Measurements from ENCODE around the gene DLX5.

Gene DLX5

DNA sequence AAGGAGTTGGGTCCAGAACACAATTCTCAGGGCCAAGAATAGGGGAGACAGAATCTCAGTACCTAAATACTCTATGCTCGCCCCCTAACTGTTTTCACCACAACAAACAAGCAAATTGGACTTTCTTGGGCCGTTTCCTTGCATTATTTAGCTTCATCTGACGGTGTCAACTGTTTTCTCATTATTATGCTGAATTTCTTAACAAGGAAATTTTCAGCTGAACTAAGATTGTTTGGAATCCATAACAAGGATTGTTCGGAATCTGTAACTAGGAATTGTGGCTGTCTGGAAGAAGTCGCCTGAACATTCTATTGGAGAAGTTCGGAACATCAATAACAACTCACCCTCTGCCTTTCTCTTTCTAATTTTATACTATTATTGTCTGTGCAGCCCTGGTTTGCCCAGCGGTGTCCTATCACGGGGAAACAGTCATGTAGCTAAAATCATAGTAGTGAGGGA lies 34.7 kb downstream of the DLX5 start:
- DNase-seq, result no peak

DNA sequence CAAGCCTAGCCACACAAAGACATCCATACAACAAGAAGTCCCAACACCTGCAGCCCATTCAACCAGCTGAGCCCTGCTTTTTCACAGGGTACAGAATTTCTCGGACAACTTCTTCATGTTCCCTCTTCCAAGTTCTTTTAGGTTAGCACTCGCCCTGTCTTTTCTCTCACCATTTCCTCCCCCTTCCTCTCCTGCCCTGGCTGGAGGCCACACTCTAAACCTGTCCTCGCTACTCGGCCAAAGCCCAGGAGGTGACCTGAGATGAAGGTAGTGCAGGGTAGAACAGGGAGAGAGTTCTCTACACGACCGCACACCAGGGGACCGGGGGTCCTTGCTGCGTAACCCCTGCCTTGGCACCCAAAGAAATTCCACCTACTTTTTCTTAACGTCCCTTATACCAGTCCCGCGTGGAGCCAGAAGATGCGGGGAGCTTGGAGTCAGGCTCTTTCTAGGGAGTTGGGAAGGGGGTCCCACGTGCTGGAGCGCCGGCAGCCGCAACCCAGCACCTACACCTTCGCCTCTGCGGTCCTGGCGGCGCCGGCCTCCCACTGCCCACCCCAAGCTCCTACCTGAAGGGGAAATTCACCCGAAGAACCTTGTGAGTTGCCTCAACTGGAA lies 35.3 kb downstream of the DLX5 start:
- no peak for DNase-seq

DNA sequence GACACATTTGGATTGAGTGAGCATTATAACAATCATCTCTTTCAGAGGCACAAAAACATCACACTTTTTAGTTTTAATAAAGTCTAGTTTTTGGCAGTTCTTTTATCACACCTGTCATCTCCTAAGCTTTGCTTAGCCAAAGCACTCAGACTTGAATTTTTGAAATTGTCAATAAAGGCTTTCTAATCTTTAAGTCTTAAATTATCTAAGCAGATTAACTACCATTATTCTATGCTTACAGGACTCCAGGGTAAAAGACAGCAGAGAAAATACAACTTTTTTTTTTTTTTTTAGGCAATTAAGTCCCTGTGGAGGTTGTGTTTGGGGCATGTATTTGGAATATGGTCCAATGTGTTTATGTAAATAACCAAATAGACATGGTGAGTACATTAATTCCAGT lies 36.9 kb downstream of the DLX5 start:
- DNase-seq, result no peak

DNA sequence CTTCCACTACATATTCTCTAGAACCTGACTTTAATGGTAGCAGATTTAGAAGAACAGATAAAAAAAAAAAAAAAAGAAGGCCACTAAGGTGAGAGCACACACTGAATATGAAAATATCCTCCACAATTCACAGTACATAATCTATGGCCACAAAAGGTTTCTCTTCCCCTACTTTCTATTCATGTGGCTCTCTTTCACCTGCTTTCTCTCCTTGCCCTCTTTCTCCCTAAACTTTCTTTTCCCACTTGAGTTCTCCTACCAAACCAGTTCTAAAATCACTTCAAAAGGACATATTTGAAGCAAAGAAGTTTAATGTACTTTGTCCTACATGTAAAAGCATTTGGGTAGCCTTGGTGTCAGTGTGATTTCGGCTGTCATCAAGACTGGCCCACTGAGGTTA lies 37.7 kb downstream of the DLX5 start:
- DNase-seq, result no peak

DNA sequence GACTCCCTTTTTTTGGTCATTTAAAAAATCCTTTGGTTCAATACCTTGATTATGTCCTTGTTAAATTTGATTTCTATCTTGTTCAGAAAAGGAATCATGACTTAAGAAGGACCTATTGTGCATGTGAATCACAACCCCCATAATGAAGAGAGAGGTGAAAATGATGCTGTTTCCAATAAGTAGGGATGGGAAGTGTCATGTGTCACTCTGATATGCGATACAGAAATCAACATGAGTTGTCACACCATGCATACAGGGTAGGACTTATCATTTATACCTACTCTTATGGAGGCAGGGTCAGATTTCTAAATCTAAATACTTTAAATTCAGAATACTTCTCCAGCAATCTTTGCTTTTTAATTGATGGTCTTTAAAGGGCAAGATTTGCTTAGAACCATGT lies 38.6 kb downstream of the DLX5 start:
- no peak for DNase-seq

DNA sequence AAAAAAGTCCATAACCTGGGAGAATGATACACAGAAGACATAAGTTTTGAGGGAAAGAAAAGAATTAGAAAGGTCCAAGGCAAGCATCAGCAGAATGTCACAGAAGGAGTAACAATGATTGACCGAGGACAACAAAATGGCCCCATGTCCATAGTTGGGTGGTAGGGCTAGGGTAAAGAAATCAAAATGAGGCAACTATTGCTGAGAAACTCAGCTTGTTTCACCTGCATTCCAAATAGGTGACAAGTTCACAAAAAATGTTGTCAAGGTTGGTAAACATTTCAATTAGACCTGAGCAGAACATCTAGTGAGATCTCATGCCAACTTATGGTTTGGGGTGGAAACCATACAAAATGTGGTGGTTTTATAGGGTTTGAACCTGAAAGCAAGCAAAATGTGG lies 42.0 kb downstream of the DLX5 start:
- DNase-seq, result no peak

DNA sequence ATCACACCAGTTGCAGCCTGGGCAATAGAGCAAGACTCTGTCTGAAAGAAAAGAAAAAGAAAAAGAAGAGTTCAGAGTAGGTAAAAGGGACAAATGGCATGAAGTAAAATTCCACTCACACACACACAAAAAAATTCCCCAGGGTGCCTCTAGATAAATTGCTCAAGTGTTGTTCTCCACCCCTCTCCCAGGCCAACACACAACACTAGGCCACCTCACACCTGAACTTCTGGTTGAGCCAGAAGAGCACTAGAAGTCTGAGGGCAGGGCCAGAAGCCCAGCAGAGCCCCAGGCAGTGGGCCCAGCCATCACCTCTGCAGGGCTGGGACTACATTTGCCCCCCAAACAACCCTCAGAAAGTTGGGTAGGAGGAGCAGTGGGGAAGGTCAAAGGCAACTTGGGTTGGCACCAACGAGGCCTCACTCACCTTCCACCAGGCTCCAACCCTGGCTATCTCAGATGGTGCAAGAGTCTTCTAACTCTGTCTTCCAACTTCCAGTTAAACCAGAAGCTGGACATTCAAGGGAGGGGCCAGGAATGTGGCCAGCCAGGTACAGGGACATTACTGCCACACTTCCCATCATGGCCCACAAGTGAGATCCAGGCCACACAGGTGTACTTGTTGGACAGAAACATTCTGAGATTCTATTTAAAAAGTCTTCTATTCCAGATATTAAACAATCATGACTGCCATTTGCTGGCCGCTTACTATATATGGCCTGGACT lies 44.9 kb downstream of the DLX5 start:
- no peak for DNase-seq

DNA sequence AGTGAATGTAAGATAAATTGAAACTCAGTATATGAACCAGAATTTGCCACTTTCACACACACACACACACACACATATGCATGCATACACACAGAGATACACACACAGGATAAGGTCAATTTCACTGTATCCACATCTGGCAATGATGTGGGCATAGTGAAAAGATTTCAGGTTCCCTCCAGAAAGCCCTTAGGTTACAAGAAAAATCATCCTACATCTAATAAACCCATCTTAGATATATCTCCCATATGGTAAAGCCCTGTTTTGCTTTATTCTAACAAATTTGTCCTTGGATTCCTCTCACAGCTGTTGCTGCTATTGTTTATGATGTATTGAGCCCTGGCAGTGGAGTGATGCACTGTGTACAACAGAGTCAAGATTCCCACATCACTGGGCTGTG lies 47.2 kb downstream of the DLX5 start:
- no peak for DNase-seq

DNA sequence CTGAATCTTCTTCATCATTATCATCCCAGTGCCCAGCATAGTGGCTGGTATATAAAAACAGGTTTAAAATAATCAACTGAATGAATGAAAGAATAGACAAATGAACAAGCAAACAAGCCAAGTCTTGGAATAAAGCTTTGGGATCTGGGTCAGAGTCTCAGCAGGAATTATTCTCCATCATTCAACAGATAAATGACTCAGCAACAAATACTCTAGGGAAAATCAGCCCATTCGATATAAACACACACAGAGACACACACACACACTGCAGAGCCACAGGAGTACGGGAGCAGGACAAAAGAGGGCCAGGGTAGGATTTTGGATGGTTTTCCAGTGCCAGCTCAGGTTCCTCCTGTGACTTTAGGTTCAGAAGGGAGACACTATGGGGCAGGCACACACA lies 48.5 kb downstream of the DLX5 start:
- no peak for DNase-seq

DNA sequence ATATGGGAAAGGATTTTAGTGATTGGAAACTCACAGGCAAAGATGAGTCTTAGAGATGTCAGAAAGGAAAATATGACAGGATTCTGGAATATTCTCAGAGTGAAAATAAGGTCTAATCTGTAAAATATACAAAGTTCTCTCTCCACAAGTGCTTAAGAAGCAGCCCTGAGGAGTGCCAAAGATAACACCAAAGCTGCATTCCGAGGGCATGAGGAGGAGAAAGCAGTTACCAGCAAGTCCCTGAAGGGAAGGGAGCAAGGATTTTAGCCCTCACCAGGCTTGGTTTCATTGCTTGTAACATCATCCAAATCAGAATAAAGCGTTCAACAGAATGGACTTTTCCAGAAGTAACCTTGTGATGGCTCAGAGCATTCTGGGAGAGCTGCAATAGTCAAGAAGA lies 50.6 kb downstream of the DLX5 start:
- no peak for DNase-seq

DNA sequence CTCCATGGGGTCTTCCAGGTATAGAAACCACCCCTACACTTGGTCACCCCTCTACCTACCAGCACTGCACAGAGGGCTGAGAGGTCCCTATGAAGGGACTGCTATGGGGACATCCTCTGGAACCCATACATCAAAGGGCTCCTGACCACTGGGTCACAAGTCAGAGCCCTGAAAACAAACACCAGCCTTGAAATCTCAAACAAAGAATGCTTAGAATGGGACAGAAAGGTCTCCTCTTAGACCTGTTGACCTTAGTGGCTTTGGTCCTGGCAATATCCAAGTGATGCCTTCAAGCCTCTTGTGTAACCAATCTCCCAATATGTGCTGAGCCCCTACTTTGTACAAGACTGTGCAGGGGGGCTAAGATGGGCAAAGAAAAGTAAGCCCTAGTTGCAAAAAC lies 53.9 kb downstream of the DLX5 start:
- DNase-seq, result no peak

Data from NCI-H187 (cell line).